ENCODE data around the gene NTN5. TPM values are rescaled to one million over a fixed set of nuclear protein-coding genes. Genes with fewer than 3 reads are reported as not detected.

The NTN5 gene
- total RNA-seq, 1 donor from 2014 or later = 0.75 TPM

DNA sequence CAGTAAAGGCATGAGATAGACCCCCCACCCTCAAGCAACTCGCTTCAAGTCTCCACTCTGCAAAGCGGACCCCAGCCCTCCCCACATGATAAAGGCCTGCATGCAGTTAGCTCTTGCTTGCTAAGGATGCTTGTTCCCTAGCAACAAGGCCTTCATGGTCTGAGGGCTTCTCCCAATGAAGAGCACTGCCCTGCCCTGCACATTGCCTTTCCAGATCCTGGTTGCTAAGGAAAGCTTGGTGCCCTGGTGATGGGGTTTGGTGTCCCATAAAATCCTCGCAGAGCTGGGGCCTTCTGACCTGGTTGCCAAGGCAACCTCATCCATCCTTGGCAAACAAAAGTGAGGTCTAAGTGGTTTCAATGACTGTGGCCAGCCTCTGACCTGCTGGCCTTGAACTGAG, 41.6 kb downstream of the NTN5 start:
- Mint-ChIP-seq H3K9me3 (no peaks in the 10 kb centered on the region), H3K27ac (ENCODE audit: unreplicated experiment) (no peak overlapping the region), H3K36me3 (ENCODE audit: low read depth) (no peaks in the 10 kb centered on the region), H3K4me3 (peak overlapping the region; percentile 86), H3K4me1 (peaks cover 39% of the 10 kb centered on the region), H3K27me3 (ENCODE audit: low read depth) (peaks cover 30% of the 10 kb centered on the region)
- DNase-seq (ENCODE audit: low read depth, low spot score) = no peak
- TF ChIP-seq, protein P1, sequence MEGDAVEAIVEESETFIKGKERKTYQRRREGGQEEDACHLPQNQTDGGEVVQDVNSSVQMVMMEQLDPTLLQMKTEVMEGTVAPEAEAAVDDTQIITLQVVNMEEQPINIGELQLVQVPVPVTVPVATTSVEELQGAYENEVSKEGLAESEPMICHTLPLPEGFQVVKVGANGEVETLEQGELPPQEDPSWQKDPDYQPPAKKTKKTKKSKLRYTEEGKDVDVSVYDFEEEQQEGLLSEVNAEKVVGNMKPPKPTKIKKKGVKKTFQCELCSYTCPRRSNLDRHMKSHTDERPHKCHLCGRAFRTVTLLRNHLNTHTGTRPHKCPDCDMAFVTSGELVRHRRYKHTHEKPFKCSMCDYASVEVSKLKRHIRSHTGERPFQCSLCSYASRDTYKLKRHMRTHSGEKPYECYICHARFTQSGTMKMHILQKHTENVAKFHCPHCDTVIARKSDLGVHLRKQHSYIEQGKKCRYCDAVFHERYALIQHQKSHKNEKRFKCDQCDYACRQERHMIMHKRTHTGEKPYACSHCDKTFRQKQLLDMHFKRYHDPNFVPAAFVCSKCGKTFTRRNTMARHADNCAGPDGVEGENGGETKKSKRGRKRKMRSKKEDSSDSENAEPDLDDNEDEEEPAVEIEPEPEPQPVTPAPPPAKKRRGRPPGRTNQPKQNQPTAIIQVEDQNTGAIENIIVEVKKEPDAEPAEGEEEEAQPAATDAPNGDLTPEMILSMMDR (conservative IDR thresholded peaks at IDR 0.05) = no peak

DNA sequence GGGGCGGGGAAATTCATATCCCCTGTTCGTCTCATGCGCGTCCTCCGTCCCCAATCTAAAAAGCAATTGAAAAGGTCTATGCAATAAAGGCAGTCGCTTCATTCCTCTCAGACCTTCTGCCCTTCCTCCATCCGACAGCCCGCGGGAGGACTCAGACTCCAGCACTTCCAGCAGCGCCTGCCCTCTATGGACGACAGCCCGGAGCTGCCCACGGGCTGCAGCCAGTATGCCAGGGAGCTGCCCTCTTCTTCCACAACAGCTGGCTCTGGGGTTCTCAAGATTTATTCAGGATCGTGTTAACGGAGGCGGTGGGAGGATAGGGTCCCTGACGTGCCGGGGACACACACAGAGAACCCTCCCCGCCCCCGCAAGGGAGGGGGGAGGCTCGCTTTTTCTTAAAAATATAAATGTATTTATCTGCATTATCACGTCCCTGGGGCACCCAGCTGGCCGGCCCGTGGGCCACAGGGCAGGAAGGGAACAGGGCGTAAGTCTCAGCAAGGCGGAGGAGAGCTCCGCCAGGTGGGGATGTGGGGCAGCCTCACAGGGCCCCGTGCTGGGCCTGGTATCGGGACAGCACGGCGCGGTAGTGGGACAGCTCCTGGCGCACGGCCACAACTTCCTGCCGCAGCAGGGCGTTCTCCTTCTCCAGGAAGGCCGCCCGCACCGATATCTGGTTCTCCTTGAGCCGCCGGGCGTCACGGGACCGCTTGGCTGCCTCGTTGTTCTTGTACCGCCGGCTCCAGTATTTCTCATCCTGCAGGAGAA, 42.3 kb downstream of the NTN5 start:
- H3K9me3 Mint-ChIP-seq = no peaks in the 10 kb centered on the region
- TF ChIP-seq, protein P1 (conservative IDR thresholded peaks at IDR 0.05) = no peak
- peak overlapping the region; percentile 86 for H3K4me3 Mint-ChIP-seq
- peaks cover 36% of the 10 kb centered on the region for H3K4me1 Mint-ChIP-seq
- peak overlapping the region; percentile 87 for H3K27ac Mint-ChIP-seq (ENCODE audit: unreplicated experiment)
- peaks cover 25% of the 10 kb centered on the region for H3K27me3 Mint-ChIP-seq (ENCODE audit: low read depth)
- no peaks in the 10 kb centered on the region for H3K36me3 Mint-ChIP-seq (ENCODE audit: low read depth)
- no peak for DNase-seq (ENCODE audit: low read depth, low spot score)

DNA sequence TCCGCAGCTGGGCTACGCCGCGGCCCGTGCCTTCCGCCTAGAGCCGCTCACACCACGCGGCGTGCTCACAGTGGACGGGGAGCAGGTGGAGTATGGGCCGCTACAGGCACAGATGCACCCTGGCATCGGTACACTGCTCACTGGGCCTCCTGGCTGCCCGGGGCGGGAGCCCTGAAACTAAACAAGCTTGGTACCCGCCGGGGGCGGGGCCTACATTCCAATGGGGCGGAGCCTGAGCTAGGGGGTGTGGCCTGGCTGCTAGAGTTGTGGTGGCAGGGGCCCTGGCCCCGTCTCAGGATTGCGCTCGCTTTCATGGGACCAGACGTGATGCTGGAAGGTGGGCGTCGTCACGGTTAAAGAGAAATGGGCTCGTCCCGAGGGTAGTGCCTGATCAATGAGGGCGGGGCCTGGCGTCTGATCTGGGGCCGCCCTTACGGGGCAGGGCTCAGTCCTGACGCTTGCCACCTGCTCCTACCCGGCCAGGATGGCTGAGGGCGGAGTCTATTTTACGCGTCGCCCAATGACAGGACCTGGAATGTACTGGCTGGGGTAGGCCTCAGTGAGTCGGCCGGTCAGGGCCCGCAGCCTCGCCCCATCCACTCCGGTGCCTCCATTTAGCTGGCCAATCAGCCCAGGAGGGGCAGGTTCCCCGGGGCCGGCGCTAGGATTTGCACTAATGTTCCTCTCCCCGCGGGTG, 43.1 kb downstream of the NTN5 start:
- Mint-ChIP-seq H3K27me3 (ENCODE audit: low read depth) (peaks cover 19% of the 10 kb centered on the region), H3K27ac (ENCODE audit: unreplicated experiment) (no peak overlapping the region)
- no peak for DNase-seq (ENCODE audit: low read depth, low spot score)

GRCh38 chr19:48629297-48629598, 43.6 kb downstream of the NTN5 start:
- Mint-ChIP-seq H3K27ac (ENCODE audit: unreplicated experiment) (no peak overlapping the region), H3K4me1 (peaks cover 42% of the 10 kb centered on the region), H3K27me3 (ENCODE audit: low read depth) (peaks cover 14% of the 10 kb centered on the region), H3K36me3 (ENCODE audit: low read depth) (no peaks in the 10 kb centered on the region), H3K9me3 (no peaks in the 10 kb centered on the region), H3K4me3 (no peak overlapping the region)
- TF ChIP-seq, protein P1 (conservative IDR thresholded peaks at IDR 0.05) = no peak
- DNase-seq (ENCODE audit: low read depth, low spot score) = no peak

More for the DNA sequence above, 43.1 kb downstream of the NTN5 start:
- TF ChIP-seq, protein P1 (conservative IDR thresholded peaks at IDR 0.05) = no peak
- H3K4me1 Mint-ChIP-seq = peaks cover 44% of the 10 kb centered on the region
- peak overlapping the region; percentile 86 for H3K4me3 Mint-ChIP-seq
- no peaks in the 10 kb centered on the region for H3K36me3 Mint-ChIP-seq (ENCODE audit: low read depth)
- H3K9me3 Mint-ChIP-seq = no peaks in the 10 kb centered on the region

DNA sequence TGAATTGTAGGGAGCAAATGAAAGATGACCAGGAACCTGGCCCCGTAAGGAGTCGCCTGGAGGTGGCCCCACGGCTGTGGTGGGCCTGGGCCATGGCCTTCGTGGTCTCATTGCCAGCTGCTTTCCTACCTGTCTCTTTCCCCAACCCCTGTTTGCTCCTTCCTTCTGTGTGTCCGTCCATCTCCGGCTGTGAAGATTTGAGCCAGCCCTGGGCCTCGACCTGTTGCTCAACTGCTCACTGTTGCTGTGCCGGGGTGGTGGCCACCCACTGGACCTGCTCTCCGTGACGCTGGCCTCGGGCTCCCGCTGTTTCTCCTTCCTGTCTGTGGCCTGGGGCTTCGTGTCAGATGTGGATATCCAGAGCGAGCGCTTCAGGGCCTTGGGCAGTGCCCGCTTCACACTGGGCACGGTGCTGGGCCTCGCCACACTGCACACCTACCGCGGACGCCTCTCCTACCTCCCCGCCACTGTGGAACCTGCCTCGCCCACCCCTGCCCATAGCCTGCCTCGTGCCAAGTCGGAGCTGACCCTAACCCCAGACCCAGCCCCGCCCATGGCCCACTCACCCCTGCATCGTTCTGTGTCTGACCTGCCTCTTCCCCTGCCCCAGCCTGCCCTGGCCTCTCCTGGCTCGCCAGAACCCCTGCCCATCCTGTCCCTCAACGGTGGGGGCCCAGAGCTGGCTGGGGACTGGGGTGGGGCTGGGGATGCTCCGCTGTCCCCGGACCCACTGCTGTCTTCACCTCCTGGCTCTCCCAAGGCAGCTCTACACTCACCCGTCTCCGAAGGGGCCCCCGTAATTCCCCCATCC, 44.1 kb downstream of the NTN5 start:
- Mint-ChIP-seq H3K9me3 (no peaks in the 10 kb centered on the region), H3K27me3 (ENCODE audit: low read depth) (peaks cover 11% of the 10 kb centered on the region), H3K4me3 (no peak overlapping the region), H3K4me1 (peaks cover 43% of the 10 kb centered on the region), H3K27ac (ENCODE audit: unreplicated experiment) (no peak overlapping the region), H3K36me3 (ENCODE audit: low read depth) (no peaks in the 10 kb centered on the region)
- TF ChIP-seq, protein P1 (conservative IDR thresholded peaks at IDR 0.05) = no peak
- DNase-seq (ENCODE audit: low read depth, low spot score) = no peak

All from neural crest cell (in vitro differentiated cells).